Measurements from ENCODE around the gene BCO2.

- TF ChIP-seq CTCF (IDR thresholded peaks at IDR 0.05; ENCODE audit: insufficient read depth, low read length), result no peak
- TF ChIP-seq, protein P1, sequence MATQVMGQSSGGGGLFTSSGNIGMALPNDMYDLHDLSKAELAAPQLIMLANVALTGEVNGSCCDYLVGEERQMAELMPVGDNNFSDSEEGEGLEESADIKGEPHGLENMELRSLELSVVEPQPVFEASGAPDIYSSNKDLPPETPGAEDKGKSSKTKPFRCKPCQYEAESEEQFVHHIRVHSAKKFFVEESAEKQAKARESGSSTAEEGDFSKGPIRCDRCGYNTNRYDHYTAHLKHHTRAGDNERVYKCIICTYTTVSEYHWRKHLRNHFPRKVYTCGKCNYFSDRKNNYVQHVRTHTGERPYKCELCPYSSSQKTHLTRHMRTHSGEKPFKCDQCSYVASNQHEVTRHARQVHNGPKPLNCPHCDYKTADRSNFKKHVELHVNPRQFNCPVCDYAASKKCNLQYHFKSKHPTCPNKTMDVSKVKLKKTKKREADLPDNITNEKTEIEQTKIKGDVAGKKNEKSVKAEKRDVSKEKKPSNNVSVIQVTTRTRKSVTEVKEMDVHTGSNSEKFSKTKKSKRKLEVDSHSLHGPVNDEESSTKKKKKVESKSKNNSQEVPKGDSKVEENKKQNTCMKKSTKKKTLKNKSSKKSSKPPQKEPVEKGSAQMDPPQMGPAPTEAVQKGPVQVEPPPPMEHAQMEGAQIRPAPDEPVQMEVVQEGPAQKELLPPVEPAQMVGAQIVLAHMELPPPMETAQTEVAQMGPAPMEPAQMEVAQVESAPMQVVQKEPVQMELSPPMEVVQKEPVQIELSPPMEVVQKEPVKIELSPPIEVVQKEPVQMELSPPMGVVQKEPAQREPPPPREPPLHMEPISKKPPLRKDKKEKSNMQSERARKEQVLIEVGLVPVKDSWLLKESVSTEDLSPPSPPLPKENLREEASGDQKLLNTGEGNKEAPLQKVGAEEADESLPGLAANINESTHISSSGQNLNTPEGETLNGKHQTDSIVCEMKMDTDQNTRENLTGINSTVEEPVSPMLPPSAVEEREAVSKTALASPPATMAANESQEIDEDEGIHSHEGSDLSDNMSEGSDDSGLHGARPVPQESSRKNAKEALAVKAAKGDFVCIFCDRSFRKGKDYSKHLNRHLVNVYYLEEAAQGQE (IDR thresholded peaks at IDR 0.05; ENCODE audit: insufficient replicate concordance, low read depth), result no peak
- TF ChIP-seq SPI1 (IDR thresholded peaks at IDR 0.05; ENCODE audit: borderline replicate concordance, low read depth), result no peak
- TF ChIP-seq GABPA (IDR thresholded peaks at IDR 0.05; ENCODE audit: low read depth), result no peak
These were observed 37.0 kb downstream of the BCO2 start for GRCh38 chr11:112212290-112212689.
